IPS DF 19.7 (cell line): ENCODE results near the gene BCAS3.
"Not testable (repeated sequence)": the region's sequence is repeated elsewhere in the genome, so short reads cannot be mapped to it uniquely, and the experiment has no call there.

Experiments used
- DNase-seq: peaks from one replicate; pipeline ENCODE4 v3.0.0-alpha.2; 2013; ENCODE audit warnings: low read depth, low spot score

BCAS3 gene

DNA sequence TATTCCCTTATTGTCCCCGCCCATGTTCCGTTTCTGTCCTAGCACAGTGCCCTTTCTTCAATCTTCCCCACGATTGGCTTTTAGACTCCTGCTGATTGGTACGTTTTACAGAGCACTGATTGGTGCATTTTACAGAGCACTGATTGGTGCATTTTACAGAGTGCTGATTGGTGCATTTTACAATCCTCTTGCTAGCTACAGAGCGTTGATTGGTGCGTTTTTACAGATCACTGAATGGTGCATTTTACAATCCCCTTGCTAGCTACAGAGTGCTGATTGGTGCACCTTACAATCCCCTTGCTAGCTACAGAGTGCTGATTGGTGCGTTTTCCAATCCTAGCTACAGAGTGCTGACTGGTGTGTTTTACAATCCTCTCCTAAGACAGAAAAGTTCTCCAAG, 3.0 kb upstream of the BCAS3 start:
- not testable (repeated sequence) for DNase-seq

DNA sequence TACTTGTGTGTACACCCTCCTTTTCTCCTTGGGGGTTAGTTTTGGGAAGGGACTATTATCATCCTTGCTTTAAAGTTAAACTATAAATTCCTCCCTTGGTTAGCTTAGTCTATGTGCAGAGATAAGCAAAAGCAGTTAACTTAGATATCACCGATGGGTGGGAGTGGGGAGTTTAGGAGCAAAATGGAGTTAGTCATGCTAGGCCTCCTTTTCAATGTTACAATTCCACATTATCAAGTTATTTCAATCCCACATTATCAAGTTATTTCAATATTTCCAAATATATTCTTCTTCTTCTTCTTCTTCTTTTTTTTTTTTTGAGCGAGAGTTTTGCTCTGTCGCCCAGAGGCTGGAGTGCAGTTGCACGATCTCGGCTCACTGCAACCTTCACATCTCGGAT, 1.7 kb upstream of the BCAS3 start:
- DNase-seq, result no peak

DNA sequence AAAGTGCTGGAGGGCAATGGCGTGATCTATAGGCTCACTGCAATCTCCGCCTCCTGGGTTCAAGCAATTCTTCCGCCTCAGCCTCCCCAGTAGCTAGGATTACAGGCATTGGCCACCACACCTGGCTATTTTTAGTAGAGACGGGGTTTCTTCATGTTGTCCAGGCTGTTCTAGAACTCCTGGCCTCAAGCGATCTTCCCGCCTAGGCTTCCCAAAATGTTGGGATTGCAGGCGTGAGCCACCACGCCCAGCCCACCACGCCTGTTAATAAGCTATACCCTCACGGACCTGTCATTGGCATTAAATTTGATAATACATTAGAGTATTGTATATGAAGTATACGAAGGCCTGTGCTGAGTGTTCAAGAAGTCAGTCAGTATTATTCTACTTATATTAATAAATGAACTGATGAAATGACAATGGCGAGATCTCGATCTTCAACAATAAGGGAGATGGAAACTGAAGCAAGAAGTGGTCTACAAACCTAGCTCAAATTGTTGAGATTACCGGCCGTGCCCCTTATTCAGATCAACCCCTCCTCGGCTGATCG, 818 bp upstream of the BCAS3 start:
- DNase-seq, result no peak

DNA sequence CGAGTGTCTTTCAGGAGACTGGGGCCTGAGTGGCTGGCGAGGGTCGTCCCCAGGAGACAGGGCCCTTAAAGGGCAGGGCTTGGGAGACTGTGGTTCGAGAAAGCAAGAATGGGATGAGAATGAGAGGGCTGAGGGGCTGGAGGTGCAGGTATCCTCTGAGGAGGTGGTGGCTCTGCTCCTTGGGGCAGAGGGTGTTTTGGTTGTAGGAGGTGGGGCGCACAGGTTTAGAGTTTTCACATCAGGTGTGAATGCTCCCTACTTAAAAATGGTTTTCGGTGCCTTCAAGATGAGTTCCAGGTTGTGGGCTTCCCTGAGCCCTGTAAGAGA, 430 bp downstream of the BCAS3 start:
- DNase-seq, result no peak

DNA sequence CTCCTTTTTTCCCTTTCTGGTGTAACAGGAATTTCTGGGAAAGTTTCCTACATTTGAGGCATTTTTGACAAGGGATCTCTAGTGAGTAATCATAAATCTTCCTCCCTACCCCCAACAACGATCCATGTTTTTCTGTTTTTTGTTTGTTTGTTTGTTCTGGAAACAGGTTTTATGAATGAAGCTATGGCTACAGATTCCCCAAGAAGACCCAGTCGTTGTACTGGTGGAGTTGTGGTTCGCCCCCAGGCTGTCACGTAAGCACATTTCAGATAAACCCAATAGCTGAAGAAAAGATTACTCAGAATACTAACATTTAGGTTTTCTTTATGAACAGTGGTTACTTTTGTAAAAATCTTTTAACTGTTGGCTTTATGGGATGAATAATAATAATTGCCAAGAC, 1.6 kb downstream of the BCAS3 start:
- no peak for DNase-seq

DNA sequence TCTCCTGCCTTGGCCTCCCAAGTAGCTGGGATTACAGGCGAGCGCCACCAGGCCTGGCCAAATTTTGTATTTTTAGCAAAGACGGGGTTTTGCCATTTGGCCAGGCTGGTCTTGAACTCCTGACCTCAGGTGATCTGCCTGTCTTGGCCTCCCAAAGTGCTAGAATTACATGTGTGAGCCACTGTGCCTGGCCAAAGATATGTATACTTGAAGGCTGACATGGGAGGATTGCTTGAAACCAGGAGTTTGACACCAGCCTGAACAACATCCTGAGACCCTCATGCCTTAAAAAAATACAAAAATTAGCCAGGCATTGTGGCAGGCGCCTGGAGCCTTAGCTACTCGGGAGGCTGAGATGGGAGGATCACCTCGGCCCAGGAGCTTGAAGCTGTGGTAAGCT, 3.1 kb downstream of the BCAS3 start:
- DNase-seq, result no peak

DNA sequence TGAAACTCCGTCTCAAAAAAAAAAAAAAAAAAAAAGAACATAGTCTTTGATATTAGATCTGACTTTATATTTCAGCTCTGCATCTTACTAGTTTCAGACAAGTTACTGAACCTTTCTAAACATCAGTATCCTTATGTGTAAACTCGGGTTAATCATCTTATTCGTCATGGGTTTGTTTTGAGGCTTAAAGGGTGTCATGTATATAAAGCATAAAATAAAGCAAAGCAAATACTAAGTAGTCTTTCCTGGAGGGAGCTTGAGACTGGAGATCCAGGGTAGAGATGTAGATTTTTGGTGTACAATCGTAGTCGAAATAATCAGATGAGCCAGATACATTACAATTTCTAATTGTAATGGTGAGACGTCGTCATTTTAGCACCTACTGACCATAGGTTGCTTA, 7.8 kb downstream of the BCAS3 start:
- no peak for DNase-seq

DNA sequence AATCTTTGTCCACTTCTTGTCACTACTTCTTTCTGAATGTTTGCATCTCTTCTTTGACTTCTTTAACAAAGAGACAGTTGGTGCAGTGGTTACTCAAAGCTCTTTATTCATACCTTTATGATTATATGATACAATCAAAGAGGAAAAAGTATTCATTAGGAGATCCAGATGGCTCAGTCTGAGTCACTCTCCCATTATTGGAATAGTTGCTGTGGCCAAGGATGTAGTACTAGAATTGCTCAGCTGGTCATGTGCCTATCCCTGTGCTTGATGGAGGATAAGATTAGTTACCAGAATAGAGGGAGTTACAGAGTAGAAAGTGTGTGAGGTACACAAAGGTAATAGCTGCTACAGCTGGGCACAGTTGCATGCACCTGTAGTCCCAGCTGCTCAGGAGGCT, 18.3 kb downstream of the BCAS3 start:
- no peak for DNase-seq

DNA sequence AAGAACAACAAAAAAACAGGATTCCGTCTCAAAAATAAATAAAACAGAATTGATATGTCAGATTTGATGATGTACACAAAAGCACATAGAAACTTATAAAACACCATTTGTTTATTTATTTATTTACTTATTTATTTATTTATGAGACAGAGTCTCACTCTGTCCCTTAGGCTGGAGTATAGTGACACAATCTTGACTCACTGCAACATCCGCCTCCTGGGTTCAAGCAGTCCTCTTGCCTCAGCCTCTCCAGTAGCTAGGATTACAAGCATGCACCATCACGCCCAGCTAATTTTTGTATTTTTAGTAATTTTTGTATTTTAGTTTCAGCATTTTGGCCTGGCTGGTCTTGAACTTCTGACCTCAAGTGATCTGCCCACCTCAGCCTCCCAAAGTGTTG, 21.4 kb downstream of the BCAS3 start:
- DNase-seq, result no peak

DNA sequence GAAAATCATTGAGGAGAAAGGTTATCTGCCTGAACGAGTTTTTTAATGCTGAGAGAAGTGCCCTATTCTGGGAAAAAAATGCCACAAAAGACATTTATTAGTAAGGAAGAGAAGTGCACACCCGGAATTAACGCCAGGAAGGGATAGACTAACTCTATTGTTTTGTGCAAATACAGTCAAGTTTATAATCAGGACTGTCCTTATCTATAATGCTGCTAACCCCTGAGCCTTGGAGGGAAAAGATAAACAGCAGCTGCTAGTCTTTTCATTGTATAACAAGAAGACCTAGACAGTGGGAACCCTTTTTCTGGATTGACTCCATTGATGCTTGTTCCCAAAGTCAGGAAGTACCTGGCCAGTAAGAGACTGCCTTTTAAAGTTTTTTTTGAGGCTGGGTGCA, 26.5 kb downstream of the BCAS3 start:
- DNase-seq, result no peak

DNA sequence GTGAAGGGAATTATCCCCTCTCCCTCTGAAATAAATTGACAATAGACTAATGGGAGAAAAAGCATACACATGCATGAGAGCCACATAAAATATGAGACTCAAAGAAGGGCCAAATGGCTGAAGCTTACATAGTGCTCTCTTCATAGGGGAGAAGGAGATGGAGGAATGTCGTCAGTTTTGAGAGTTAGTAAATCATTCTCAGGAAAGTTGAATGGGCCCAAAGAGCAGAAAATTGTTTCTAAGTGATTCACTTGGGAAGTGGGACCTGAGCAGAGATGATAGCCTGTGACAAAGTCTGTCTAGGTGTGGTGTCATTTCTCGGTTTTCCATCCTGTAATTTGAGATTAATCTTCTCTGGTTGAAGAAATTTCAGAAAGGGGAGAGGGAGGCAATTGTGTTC, 35.0 kb downstream of the BCAS3 start:
- no peak for DNase-seq

DNA sequence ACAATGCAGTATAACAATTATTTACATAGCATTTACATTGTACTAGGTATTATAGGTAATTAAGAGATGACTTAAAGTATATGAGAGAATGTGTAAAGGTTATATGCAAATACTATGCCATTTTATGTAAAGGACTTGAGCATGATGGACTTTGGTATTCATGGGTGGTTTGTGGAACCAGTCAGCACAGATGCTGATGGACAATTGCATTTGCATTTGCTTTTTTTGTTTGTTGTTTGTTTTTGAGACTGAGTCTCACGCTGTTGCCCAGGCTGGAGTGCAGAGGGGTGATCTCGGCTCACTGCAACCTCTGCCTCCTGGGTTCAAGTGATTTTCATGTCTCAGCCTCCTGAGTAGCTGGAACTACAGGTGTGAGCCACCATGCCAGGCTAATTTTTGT, 36.0 kb downstream of the BCAS3 start:
- DNase-seq, result no peak

DNA sequence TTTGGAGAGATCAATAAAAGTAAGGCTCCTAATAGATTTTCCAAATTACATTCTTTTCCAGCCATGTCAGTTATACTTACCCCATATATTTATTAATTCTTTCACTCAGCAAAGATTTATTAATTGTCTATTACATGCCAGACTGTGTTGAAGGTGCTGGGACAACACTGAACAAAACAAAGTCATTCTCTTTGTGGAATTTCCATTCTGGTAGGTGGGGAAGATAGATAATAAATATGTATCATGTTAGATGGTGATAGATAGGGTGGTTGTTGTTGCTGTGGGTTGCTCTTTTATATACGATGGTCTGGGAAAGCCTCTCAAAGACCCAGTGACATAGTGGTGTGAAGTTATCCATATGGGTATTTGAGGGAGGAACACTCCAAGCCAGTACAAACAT, 39.1 kb downstream of the BCAS3 start:
- DNase-seq, result no peak

DNA sequence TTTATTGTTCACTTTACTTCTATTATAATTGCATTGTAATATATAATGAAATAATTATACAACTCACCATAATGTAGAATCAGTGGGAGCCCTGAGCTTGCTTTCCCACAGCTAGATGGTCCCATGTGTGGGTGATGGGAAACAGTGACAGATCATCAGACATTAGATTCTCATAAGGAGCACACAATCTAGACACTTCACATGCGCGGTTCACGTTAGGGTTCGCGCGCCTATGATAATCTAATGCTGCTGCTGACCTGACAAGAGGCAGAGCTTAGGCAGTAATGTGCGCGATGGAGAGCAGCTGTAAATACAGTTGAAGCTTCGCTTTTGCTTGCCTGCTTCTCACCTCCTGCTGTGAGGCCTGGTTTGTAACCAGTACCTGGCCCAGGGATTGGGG, 40.2 kb downstream of the BCAS3 start:
- DNase-seq, result no peak

DNA sequence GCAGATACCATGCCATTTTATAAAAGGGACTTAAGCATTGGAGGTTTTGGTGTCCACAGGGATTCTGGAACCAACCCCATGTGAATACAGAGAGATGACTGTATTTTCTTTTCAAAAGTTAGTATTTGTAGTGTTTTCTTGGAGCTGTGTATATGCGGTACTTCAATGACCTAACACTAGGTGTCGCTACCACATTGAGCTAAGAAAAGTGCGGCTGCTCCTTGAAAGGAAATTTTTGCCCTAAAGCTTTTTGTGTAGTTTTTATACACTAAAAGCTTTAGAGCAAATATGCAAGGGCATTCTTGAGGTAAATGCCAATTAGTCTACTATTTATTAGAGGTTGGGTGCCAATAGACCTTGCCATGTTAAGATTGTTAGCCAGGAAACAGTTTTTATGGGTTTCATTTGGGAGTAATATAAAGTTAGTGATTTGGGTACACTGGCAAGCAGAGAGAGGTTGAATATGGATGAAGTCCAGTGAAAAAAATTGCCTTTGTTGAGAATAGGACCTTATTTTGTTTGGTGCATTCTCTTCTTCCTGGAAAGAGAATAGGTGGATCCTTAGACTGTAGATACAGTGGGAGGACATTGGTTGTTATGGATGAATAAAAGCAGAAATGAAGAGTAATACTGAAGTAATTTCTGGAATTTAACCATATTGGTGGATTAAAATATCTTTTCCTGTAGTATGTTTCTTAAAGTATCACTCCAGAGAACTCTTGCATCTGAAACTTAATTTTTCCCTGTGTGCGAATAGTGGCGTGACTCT, 43.3 kb downstream of the BCAS3 start:
- peak; percentile 17 for DNase-seq

DNA sequence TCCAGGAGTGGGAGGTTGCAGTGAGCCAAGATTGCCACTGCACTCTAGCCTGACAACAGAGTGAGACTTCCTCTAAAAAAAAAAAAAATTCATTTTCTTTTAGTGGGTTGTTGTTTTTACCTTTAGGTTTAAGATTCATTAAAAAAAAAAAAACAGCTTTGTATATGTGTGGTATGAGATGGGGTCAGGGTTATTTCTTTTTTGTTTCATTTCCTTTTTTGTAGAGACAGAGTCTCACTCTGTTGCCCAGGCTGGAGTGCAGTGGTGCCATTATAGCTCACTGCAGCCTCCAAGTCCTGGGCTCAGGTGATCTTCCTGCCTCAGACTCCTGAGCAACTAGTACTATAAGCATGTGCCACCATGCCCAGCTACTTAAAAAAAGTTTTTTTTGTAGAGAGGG, 47.0 kb downstream of the BCAS3 start:
- DNase-seq, result no peak

DNA sequence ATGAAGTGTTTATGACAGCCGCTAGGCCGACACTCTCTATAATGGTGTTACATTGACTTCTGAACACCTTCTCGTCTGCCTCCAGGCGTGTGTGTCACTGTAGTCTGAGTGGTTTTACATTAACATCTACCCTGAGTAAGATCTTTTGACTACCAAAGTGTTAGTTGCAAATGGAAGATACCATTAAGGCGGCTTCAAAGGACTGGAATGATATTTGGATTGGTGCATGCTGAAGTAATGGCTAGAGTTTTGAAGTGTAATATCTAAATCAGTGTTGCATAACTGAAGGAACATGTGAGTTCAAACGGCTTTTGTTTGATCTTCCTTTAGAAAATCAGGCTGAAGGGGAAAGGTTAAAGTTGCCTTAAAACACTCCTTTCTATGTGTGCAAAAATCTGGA, 52.2 kb downstream of the BCAS3 start:
- DNase-seq, result no peak

DNA sequence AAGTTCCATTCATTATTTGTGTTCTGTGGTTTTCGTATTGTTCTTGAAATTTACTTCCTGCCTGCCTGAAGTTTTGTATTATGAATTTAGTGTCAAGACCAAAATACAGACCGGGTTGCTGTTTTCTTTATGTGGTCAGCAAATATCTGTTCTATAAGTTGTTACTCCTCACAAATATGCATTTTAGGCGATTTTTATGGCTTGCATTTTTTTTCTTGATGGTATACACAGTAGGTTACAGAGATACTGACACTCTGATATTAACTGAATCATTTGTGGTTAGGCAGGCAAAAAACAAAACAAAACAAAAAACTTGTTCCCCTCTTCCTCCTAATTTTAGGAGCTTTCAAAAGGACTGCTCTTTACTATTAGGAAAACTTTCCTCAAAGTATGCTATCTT, 52.6 kb downstream of the BCAS3 start:
- no peak for DNase-seq

DNA sequence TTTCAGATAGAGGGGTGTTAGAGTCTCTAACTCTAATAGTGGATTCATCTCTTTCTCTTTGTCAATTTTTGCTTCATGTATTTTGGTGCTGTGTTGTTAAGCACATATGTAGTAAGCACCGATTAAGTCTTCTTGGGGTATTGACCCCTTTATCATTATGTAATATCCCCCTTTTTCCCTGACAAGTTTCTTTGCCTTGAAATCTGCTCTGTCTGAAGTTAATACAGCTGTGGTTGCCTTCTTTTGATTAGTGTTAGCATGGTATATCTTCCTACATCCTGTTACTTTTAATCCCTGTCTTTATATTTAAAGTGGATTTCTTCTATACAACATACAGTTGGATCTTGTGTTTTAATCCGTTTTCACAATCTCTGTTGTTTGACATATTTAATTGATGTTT, 60.6 kb downstream of the BCAS3 start:
- DNase-seq, result no peak

DNA sequence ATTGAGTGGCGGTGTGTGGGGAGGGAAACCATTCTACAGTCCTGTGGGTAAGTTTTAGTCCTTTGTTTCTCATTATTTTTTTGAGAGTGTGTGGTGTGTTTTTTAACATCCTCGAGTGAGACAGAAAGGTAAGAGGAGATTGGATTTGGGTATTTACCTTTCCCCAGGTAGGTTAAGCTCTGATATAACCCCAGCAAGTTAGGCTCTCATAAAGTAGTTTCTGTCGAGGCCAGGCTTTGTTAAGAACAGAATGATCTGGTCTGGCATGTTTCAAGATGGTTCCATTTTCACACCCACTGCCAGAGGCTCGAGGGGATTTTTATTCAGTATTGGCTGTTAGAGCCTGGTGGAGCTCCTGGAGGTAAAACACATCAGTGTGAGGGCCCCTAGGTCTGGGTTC, 62.9 kb downstream of the BCAS3 start:
- DNase-seq, result no peak

DNA sequence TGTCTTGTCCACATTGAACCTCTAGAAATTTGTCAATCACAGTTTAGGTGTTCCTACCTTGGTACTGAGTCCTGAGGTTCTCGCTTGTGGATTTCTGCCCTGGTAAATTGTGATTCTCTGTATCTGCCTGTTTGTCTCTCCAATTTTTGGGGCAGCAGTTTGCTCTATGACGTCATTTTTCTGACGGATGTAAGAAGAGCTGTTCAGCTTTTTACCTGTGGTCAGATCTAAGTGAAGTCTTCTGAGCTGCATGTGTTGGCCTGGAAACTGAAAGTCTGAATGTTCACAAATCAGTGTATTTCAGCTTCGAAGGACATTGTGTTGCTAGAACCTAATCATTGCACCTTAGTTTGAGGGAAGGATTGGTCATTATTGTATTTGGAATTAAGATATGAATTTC, 63.4 kb downstream of the BCAS3 start:
- DNase-seq, result no peak

DNA sequence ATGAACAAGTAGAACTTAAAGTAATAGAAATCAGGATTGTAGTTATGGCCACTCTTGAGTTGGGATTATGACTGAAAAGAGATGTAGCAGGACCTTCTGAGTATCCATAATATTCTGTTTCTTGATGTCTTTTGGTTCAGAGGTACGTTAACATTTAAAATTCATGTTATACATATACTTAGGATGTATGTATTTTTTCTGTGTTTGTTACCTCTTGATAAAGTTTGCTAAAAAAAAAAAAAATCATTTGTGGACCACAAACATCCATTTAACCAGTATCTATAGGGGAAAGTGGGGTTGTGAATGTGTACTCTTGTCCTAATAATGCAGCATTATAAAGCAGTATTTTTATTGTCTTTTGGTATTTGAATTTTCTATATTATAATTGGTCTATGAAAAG, 65.6 kb downstream of the BCAS3 start:
- no peak for DNase-seq

DNA sequence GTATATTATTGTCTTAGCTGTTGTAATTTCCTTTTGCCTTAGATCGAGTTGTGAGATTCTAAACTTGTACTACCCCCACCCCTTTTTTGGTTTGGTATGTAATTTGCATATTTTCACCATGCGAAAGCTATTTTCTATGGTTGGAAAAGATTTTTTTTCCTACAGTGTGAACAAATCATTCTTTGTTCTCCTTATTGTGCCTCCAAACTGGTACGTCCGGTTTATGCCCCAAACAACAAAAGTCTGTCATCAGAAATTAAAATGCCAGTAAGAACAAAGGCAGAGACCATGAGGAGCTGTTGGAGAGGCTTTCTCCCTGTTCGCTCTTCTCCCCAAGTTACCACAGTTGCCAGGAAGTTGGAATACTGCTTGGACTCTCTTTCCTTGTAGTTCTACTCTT, 66.1 kb downstream of the BCAS3 start:
- no peak for DNase-seq

DNA sequence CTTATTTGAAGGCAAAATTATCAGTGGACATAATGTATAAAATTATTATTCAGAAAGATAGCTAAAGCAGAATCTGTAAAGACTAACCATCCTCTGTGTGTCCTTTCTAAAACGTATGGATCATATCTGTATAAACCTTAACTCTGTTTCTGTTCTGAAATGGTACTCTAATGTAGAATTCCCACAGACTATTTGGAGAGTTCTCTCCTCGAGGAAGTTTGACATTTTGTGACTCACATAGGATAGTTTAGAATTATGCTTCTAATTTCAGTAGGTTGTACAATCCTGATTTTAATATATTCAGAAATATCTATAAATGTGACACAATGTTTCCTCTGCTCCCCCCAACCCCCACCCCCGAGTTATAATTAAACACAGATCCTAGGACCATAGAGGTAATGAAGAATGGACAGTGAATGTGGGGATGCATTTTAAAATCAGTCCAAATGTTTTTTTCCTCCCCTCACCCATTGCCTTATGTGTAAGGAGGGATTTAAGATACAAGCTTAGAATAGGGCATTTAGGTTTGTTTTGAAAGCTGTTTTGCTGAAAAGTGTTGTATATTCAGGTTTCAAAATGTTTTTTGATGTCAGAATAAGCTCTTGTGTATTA, 66.8 kb downstream of the BCAS3 start:
- DNase-seq, result no peak
